ENCODE data around the gene HAO1. TPM values are rescaled to one million over a fixed set of nuclear protein-coding genes. Genes with fewer than 3 reads are reported as not detected.

The HAO1 gene
- total RNA-seq = not detected in 2 replicates

GRCh38 chr20:7940341-7940740 lies at the start of gene HAO1:
HAO1 (minus strand) TSS chr20:7940458; CDS start chr20:7940422, 36 bp downstream.

Other genes starting within 250 kb of the HAO1 start
- 20.5 and 24.7 TPM in 2 replicates for gene TMX4, start 79.3 kb upstream of the HAO1 start, total RNA-seq
- 17.3 and 24.9 TPM in 2 replicates for gene PLCB1, start 191.8 kb upstream of the HAO1 start, total RNA-seq